IMR-90 (cell line): ENCODE measurements around the gene THRAP3. TPM values are rescaled to one million over a fixed set of nuclear protein-coding genes. Genes with fewer than 3 reads are reported as not detected.

Experiments used
- ATAC-seq: fragments of 200-7000 bp; cut with Tn5 transposase; 2 replicates; pipeline ENCODE4 v1.9.1; 2020; ENCODE audit warnings: low read depth, mild to moderate bottlenecking, moderate library complexity
- BruUV-seq: library from RNA; stranded (reverse); fragments of 400-500 nt; replicated peaks from 2 replicates; lab custom pipeline; 2021; lab: Mats Ljungman, UMichigan
- CTCF ChIA-PET: fragments of 300-600 bp; formaldehyde crosslinking; extraction: SDS; loops from one replicate; lab custom pipeline; 2021; ENCODE audit warnings: antibody characterized with exemption; lab: Yijun Ruan, JAX
- POLR2A ChIA-PET: fragments of 300-600 bp; sonication (Branson Sonifier 250); formaldehyde crosslinking; loops from one replicate; lab custom pipeline; 2022; ENCODE audit warnings: antibody characterized with exemption; ENCODE audit not compliant: unreplicated experiment; lab: Charles Lee
- DNase-seq: peaks from one replicate; pipeline ENCODE4 v3.0.0; 2013
- H2AFZ ChIP-seq: replicated peaks from 2 replicates; pipeline ENCODE3; 2013; ENCODE audit warnings: low read length, mild to moderate bottlenecking; ENCODE audit not compliant: poor library complexity
- H2AK5ac ChIP-seq: 2 replicates; pipeline ENCODE4 v1.6.1; 2013; ENCODE audit warnings: low read depth, low read length, inconsistent platforms
- H2AK9ac ChIP-seq: replicated peaks from 2 replicates; pipeline ENCODE3; 2013; ENCODE audit warnings: mild to moderate bottlenecking, low read depth, low read length, moderate library complexity; ENCODE audit not compliant: poor library complexity
- H2BK120ac ChIP-seq: 2 replicates; pipeline ENCODE4 v1.6.1; 2013; ENCODE audit warnings: low read depth, low read length, inconsistent platforms
- H2BK15ac ChIP-seq: 3 replicates; pipeline ENCODE4 v1.6.1; 2013; ENCODE audit warnings: low read depth, low read length, inconsistent platforms
- H2BK20ac ChIP-seq: 2 replicates; pipeline ENCODE4 v1.6.1; 2013; ENCODE audit warnings: low read depth, mild to moderate bottlenecking, inconsistent platforms, low read length, moderate library complexity
- H2BK5ac ChIP-seq: 2 replicates; pipeline ENCODE4 v1.6.1; 2013; ENCODE audit warnings: mild to moderate bottlenecking, low read depth, low read length, inconsistent platforms; ENCODE audit not compliant: poor library complexity, severe bottlenecking
- H3K14ac ChIP-seq: replicated peaks from 2 replicates; pipeline ENCODE4 v1.6.1; 2013; ENCODE audit warnings: low read depth, low read length, inconsistent platforms
- H3K18ac ChIP-seq: 2 replicates; pipeline ENCODE4 v1.6.1; 2013; ENCODE audit warnings: low read depth, low read length, control low read depth
- H3K23ac ChIP-seq: 2 replicates; pipeline ENCODE4 v1.6.1; 2013; ENCODE audit warnings: low read depth, low read length, inconsistent platforms
- H3K27ac ChIP-seq: 2 replicates; pipeline ENCODE4 v1.5.1; 2013; ENCODE audit warnings: mild to moderate bottlenecking, control low read depth, low read length; ENCODE audit not compliant: insufficient read depth
- H3K27me3 ChIP-seq: 2 replicates; pipeline ENCODE4 v1.6.1; 2013; ENCODE audit warnings: low read length; ENCODE audit not compliant: control insufficient read depth, insufficient read depth
- H3K36me3 ChIP-seq: 2 replicates; pipeline ENCODE4 v1.6.1; 2013; ENCODE audit warnings: low read length, mixed read lengths; ENCODE audit not compliant: control insufficient read depth, insufficient read depth
- H3K4ac ChIP-seq: 2 replicates; pipeline ENCODE4 v1.6.1; 2013; ENCODE audit warnings: low read depth, low read length, inconsistent platforms
- H3K4me1 ChIP-seq: 2 replicates; pipeline ENCODE4 v1.6.1; 2013; ENCODE audit warnings: low read length, mixed read lengths; ENCODE audit not compliant: control insufficient read depth, insufficient read depth
- H3K4me2 ChIP-seq: 2 replicates; pipeline ENCODE4 v1.6.1; 2013; ENCODE audit warnings: low read depth, mild to moderate bottlenecking, control low read depth, low read length, moderate library complexity
- H3K4me3 ChIP-seq: 2 replicates; pipeline ENCODE4 v1.5.1; 2013; ENCODE audit warnings: low read depth, mild to moderate bottlenecking, control low read depth, low read length, moderate library complexity; ENCODE audit not compliant: insufficient read depth
- H3K56ac ChIP-seq: 2 replicates; pipeline ENCODE4 v1.6.1; 2013; ENCODE audit warnings: low read length, inconsistent platforms; ENCODE audit not compliant: insufficient read depth; ENCODE audit errors: extremely low read depth
- H3K79me1 ChIP-seq, 2 experiments: 2 replicates each; pipeline ENCODE4 v1.6.1; 2013; ENCODE audit warnings: low read length in 2 of 2, inconsistent platforms in 1 of 2, low read depth in 1 of 2
- H3K9ac ChIP-seq: 2 replicates; pipeline ENCODE4 v1.6.1; 2013; ENCODE audit warnings: low read depth, low read length, control low read depth
- H3K9me1 ChIP-seq: 2 replicates; pipeline ENCODE4 v1.6.1; 2013; ENCODE audit warnings: low read length, inconsistent platforms; ENCODE audit not compliant: insufficient read depth
- H3K9me3 ChIP-seq: 2 replicates; pipeline ENCODE4 v1.6.1; 2013; ENCODE audit warnings: low read length; ENCODE audit not compliant: control insufficient read depth, insufficient read depth
- H4K20me1 ChIP-seq: 2 replicates; pipeline ENCODE4 v1.6.1; 2013; ENCODE audit warnings: low read length, inconsistent platforms; ENCODE audit not compliant: insufficient read depth
- H4K5ac ChIP-seq: 2 replicates; pipeline ENCODE4 v1.6.1; 2013; ENCODE audit warnings: mild to moderate bottlenecking, low read depth, low read length, control low read depth
- H4K8ac ChIP-seq, 2 experiments: 2 replicates each; pipeline ENCODE4 v1.6.1; 2013; ENCODE audit warnings: low read depth in 2 of 2, low read length in 2 of 2, control low read depth in 1 of 2, inconsistent platforms in 1 of 2
- H4K91ac ChIP-seq: 2 replicates; pipeline ENCODE4 v1.6.1; 2013; ENCODE audit warnings: low read depth, low read length, inconsistent platforms; ENCODE audit not compliant: insufficient read depth
- BHLHE40 ChIP-seq: fragments of 150-350 bp; IDR thresholded peaks from 2 replicates; pipeline ENCODE4 v1.6.1; 2016; ENCODE audit warnings: mild to moderate bottlenecking, low read depth, low read length
- CHD1 ChIP-seq: IDR thresholded peaks from 2 replicates; pipeline ENCODE4 v1.6.1; 2012; ENCODE audit warnings: low read depth, low read length, improper control_type of control experiment
- CTCF ChIP-seq: conservative IDR thresholded peaks from 2 replicates; pipeline ENCODE4 v1.5.1; 2012; ENCODE audit warnings: mild to moderate bottlenecking, low read depth, low read length, improper control_type of control experiment
- FOS ChIP-seq: fragments of 150-350 bp; IDR thresholded peaks from 2 replicates; pipeline ENCODE4 v1.6.1; 2016; ENCODE audit warnings: low read depth, low read length
- MAFK ChIP-seq: IDR thresholded peaks from 2 replicates; pipeline ENCODE4 v1.6.1; 2012; ENCODE audit warnings: low read depth, low read length, improper control_type of control experiment
- MAZ ChIP-seq: IDR thresholded peaks from 2 replicates; pipeline ENCODE4 v1.6.1; 2012; ENCODE audit warnings: low read depth, mild to moderate bottlenecking, low read length, improper control_type of control experiment, moderate library complexity, borderline replicate concordance
- MXI1 ChIP-seq: IDR thresholded peaks from 2 replicates; pipeline ENCODE4 v1.6.1; 2012; ENCODE audit warnings: low read depth, mild to moderate bottlenecking, low read length, moderate library complexity, borderline replicate concordance
- NFE2L2 ChIP-seq: fragments of 150-350 bp; IDR thresholded peaks from 2 replicates; pipeline ENCODE4 v1.6.1; 2016; ENCODE audit warnings: low read depth, mild to moderate bottlenecking, low read length
- POLR2A ChIP-seq: IDR thresholded peaks from 2 replicates; pipeline ENCODE4 v1.6.1; 2012; ENCODE audit warnings: mild to moderate bottlenecking, low read depth, low read length
- RAD21 ChIP-seq: IDR thresholded peaks from 2 replicates; pipeline ENCODE4 v1.6.1; 2012; ENCODE audit warnings: low read length, improper control_type of control experiment
- SMC3 ChIP-seq: fragments of 150-350 bp; IDR thresholded peaks from 2 replicates; pipeline ENCODE4 v1.6.1; 2016; ENCODE audit warnings: low read depth, mild to moderate bottlenecking, antibody characterized with exemption, low read length, moderate library complexity
- WGBS, 2 experiments: methylation state at CpG; one replicate each; pipeline versions ENCODE4 v1.1.5 to v1.1.7; 2013; ENCODE audit warnings: missing lambda C conversion rate in 2 of 2; ENCODE audit not compliant: insufficient read length in 1 of 2; ENCODE audit errors: extremely low coverage in 2 of 2; 5-methylcytosine and 5-hydroxymethylcytosine counted together
- dilution Hi-C: fragments of 300-500 bp; cut with HindIII; formaldehyde crosslinking; loops from one replicate; pipeline ENCODE4 v1.14.3; 2018; ENCODE audit warnings: low sequenced_read_pairs; ENCODE audit not compliant: unreplicated experiment
- in situ Hi-C: fragments of 300-500 bp; cut with MboI; formaldehyde crosslinking; loops from 3 replicates; pipeline ENCODE4 v1.14.3; 2019; ENCODE audit warnings: low sequenced_read_pairs, inconsistent platforms, mixed read lengths
- intact Hi-C: fragments of 100-400 bp; cut with micrococcal nuclease; formaldehyde crosslinking; loops from 2 replicates; pipeline ENCODE4 v1.10.0; 2022
- polyA plus RNA-seq, 3 experiments: library from polyadenylated mRNA; depleted of rRNA; stranded (reverse); fragments of >200 nt; gene quantifications; 2 replicates each; pipeline ENCODE4 v1.2.3, GENCODE V29; 2012; ENCODE audit warnings: low replicate concordance in 1 of 3
- total RNA-seq: library from RNA; depleted of rRNA; stranded (reverse); fragments of >200 nt; gene quantifications from 2 replicates; pipeline ENCODE4 v1.2.3, GENCODE V29; 2012
- TF ChIP-seq, protein P1 (sequence below): fragments of 150-350 bp; IDR thresholded peaks from 2 replicates; pipeline ENCODE4 v1.6.1; 2017; ENCODE audit warnings: mild to moderate bottlenecking, antibody characterized with exemption, low read length, low read depth

Gene THRAP3
- total and polyA plus RNA-seq, 2 of the 4 experiments (the other 2 are of a cell fraction) = 60.6 to 66.5 TPM

DNA sequence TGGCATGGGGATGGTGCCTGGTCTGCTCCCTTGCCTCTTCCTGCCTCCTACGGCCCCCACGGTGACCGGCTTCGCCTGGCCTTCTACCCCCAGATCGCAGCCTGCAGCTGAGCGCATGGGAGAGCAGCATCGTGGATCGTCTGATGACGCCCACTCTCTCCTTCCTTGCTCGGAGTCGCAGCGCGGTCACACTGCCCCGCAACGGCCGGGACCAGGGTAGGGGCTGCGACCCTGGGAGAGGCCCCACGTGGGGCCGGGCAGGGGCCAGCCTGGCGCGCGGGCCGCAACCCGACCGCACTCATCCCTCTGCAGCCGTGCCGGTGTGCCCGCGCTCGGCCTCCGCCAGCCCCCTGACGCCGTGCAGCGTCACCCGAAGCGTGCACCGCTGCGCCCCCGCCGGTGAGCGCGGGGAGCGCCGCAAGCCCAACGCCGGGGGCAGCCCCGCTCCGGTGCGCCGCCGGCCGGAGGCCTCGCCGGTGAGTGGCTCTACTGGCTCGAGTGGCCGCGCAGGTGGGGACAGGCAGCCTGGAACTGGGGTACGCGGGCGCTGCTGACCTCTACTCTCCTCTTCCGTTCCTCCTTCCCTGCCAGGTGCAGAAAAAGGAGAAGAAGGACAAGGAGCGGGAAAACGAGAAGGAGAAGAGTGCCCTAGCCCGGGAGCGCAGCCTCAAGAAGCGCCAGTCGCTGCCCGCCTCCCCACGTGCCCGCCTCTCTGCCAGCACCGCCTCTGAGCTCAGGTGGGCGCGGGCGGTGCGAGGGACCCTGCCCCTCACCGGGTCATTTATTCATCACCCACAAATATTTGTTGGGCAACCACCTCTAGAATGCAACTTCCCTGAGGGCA is 47.9 kb upstream of the THRAP3 start (continued):
- TF ChIP-seq MXI1 = no peak

GRCh38 chr1:36177589-36178431 is 46.4 kb upstream of the THRAP3 start:
- H4K20me1 ChIP-seq = peaks cover 49% of the 10 kb centered on the region
- 89% methylated on average over 9 of the region's 33 CpGs; no CpG with 5 or more reads in 1 of the 2 experiments for WGBS, 2 experiments
- H3K9me3 ChIP-seq = no peaks in the 10 kb centered on the region
- H3K79me1 ChIP-seq = peaks cover 44 to 69% of the 10 kb centered on the region in 2 experiments
- no peak overlapping the region for H3K4ac ChIP-seq
- no peak overlapping the region for H4K5ac ChIP-seq
- no peak overlapping the region for H4K91ac ChIP-seq
- no peak overlapping the region for H2BK120ac ChIP-seq
- intact Hi-C loops = no loop called here
- peaks cover 1% of the 10 kb centered on the region for H3K9me1 ChIP-seq
- H3K4me2 ChIP-seq = no peak overlapping the region
- no peak overlapping the region for H3K14ac ChIP-seq
- CTCF ChIA-PET = no interaction called here
- H2AK9ac ChIP-seq = no peak overlapping the region
- no peak overlapping the region for H2AK5ac ChIP-seq
- H3K9ac ChIP-seq = no peak overlapping the region
- ATAC-seq (no peak), DNase-seq (no peak)
- POLR2A ChIA-PET = no interaction called here
- no peak overlapping the region for H2AFZ ChIP-seq
- no peak overlapping the region for H2BK5ac ChIP-seq
- H4K8ac ChIP-seq = no peak overlapping the region
- no peak overlapping the region for H2BK20ac ChIP-seq
- H3K27me3 ChIP-seq = no peaks in the 10 kb centered on the region
- no peak overlapping the region for H3K23ac ChIP-seq
- in situ Hi-C loops = no loop called here
- H3K27ac ChIP-seq = no peak overlapping the region
- H3K18ac ChIP-seq = no peak overlapping the region
- dilution Hi-C loops = no loop called here
- H2BK15ac ChIP-seq = no peak overlapping the region
- peaks cover 4% of the 10 kb centered on the region for H3K4me1 ChIP-seq
- H3K4me3 ChIP-seq = no peak overlapping the region
- H3K56ac ChIP-seq = no peak overlapping the region
- H3K36me3 ChIP-seq = peaks cover 86% of the 10 kb centered on the region
- BruUV-seq = no TSS peak
- TF ChIP-seq CTCF (no peak), CHD1 (no peak), NFE2L2 (no peak), FOS (no peak), MAFK (no peak), BHLHE40 (no peak), RAD21 (no peak), POLR2A (no peak), SMC3 (no peak), MAZ (no peak), MXI1 (no peak)
- TF ChIP-seq, protein P1, sequence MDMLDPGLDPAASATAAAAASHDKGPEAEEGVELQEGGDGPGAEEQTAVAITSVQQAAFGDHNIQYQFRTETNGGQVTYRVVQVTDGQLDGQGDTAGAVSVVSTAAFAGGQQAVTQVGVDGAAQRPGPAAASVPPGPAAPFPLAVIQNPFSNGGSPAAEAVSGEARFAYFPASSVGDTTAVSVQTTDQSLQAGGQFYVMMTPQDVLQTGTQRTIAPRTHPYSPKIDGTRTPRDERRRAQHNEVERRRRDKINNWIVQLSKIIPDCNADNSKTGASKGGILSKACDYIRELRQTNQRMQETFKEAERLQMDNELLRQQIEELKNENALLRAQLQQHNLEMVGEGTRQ = no peak
